ENCODE data around the gene PTPN1. TPM values are rescaled to one million over a fixed set of nuclear protein-coding genes. Genes with fewer than 3 reads are reported as not detected.
A peak's percentile ranks its signal among the peaks of the same experiment; 100 is the strongest.

Gene PTPN1
- total RNA-seq, 1 donor = 28.6 TPM

DNA sequence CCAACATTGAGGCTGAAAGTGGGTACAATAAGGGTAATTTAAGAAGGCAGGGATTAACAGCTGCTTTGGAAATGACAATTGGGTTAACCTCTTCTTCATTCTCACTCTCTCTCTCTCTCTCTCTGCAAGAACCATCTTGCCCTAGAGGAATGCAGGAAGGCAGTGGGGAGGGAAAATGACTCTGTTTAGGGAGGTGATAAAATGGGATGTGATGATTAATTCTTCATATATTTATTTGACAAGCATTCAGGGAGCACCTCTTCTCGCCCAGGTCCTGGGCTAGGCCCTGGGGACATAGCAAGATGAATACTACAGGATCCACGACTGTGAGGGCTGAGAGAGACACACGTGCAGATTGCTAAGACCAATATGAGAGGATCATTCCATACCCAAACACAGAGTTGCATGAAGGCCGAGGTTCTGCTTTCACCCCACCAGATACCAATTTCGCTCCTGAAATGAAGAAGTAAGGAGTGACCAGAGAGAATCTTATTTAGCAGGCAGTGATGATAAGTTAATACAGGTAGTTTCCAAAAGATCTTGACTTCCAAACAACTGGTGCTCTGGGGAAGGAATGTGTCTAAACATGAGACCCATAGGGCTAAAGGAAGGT lies 13.3 kb upstream of the PTPN1 start:
- Histone ChIP-seq H2AFZ (ENCODE audit: low read length) (peak overlapping the region; percentile 56), H3K4me1 (ENCODE audit: insufficient read depth, low read length) (peaks cover 34% of the 10 kb centered on the region), H3K27ac (ENCODE audit: low read depth, low read length) (peak overlapping the region; percentile 5), H3K4me2 (ENCODE audit: insufficient read depth, low read length) (peak overlapping the region; percentile 28), H4K20me1 (ENCODE audit: insufficient read depth, low read length) (no peaks in the 10 kb centered on the region), H3K27me3 (ENCODE audit: insufficient read depth, low read length) (no peaks in the 10 kb centered on the region), H3K79me2 (ENCODE audit: insufficient read depth, low read length) (no peaks in the 10 kb centered on the region), H3K9me3 (ENCODE audit: low read depth, low read length) (no peaks in the 10 kb centered on the region), H3K36me3 (ENCODE audit: insufficient read depth, low read length) (no peaks in the 10 kb centered on the region), H3K4me3 (ENCODE audit: insufficient read depth, low read length) (no peak overlapping the region)
- TF ChIP-seq, protein P1, sequence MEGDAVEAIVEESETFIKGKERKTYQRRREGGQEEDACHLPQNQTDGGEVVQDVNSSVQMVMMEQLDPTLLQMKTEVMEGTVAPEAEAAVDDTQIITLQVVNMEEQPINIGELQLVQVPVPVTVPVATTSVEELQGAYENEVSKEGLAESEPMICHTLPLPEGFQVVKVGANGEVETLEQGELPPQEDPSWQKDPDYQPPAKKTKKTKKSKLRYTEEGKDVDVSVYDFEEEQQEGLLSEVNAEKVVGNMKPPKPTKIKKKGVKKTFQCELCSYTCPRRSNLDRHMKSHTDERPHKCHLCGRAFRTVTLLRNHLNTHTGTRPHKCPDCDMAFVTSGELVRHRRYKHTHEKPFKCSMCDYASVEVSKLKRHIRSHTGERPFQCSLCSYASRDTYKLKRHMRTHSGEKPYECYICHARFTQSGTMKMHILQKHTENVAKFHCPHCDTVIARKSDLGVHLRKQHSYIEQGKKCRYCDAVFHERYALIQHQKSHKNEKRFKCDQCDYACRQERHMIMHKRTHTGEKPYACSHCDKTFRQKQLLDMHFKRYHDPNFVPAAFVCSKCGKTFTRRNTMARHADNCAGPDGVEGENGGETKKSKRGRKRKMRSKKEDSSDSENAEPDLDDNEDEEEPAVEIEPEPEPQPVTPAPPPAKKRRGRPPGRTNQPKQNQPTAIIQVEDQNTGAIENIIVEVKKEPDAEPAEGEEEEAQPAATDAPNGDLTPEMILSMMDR (IDR thresholded peaks at IDR 0.05; ENCODE audit: extremely low read depth, low read depth, low read length) = no peak
- DNase-seq (ENCODE audit: insufficient read length, low spot score, missing footprints) = no peak

DNA sequence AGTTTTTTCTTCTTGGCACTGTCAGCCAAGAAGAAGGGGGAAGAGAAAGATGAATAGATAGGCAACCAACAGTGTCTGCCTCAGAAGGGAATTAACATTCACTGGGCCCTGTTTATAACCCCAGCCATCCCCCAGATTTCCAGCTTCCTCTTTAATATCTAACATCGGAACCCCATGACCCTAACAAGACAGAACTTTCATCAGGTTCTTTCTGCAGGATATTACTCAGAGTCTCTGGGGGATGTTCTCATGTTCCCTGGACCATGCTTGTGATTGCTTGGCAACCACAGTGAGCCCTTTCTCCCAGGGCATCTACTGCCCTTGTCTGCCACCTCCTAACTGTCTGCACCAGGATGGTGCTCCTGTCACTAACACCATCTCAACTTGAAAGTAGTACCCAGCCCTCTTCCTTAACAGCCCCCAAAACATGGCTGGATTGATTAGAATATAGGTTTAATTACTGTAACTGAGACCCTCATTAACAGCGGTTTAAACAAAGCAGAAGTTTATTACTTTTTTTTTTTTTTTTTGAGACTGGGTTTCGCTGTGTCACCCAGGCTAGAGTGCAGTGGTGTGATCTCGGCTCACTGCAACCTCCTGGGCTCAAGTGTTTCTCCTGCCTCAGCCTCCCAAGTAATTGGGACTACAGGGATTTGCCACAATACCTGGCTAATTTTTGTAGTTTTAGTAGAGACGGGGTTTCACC lies 12.0 kb upstream of the PTPN1 start:
- peak; percentile 88 for DNase-seq (ENCODE audit: insufficient read length, low spot score, missing footprints)
- Histone ChIP-seq H3K27ac (ENCODE audit: low read depth, low read length) (peak overlapping the region; percentile 25), H3K79me2 (ENCODE audit: insufficient read depth, low read length) (no peaks in the 10 kb centered on the region), H4K20me1 (ENCODE audit: insufficient read depth, low read length) (no peaks in the 10 kb centered on the region), H3K4me2 (ENCODE audit: insufficient read depth, low read length) (no peak overlapping the region), H2AFZ (ENCODE audit: low read length) (peak overlapping the region; percentile 62), H3K4me1 (ENCODE audit: insufficient read depth, low read length) (peaks cover 29% of the 10 kb centered on the region), H3K4me3 (ENCODE audit: insufficient read depth, low read length) (no peak overlapping the region), H3K36me3 (ENCODE audit: insufficient read depth, low read length) (no peaks in the 10 kb centered on the region), H3K27me3 (ENCODE audit: insufficient read depth, low read length) (no peaks in the 10 kb centered on the region), H3K9me3 (ENCODE audit: low read depth, low read length) (no peaks in the 10 kb centered on the region)
- TF ChIP-seq, protein P1 (IDR thresholded peaks at IDR 0.05; ENCODE audit: extremely low read depth, low read depth, low read length) = no peak

DNA sequence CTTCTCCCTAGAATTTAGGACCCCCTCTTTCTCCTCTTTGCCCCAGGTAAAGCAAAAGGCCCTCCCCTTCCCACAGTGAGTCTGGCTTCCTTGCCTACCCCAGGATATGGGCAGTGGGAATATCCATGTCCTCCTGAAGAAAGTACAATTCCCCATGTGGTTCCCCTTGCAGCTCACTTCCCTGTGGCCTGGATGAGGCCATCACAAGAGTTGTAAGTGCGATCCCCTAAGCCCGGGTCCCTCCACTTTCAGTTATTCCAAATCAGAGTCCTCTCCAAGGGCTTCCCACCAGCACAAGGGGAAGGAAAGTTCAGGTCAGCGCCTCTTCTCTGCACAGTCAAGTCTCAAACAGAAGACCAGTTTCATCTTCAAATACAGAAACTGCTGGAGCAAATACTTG lies 10.2 kb upstream of the PTPN1 start:
- no peaks in the 10 kb centered on the region for H4K20me1 ChIP-seq (ENCODE audit: insufficient read depth, low read length)
- H3K4me1 ChIP-seq (ENCODE audit: insufficient read depth, low read length) = peaks cover 38% of the 10 kb centered on the region
- H3K9me3 ChIP-seq (ENCODE audit: low read depth, low read length) = no peaks in the 10 kb centered on the region
- H2AFZ ChIP-seq (ENCODE audit: low read length) = peak overlapping the region; percentile 13
- no peak overlapping the region for H3K4me2 ChIP-seq (ENCODE audit: insufficient read depth, low read length)
- H3K27ac ChIP-seq (ENCODE audit: low read depth, low read length) = no peak overlapping the region
- no peak for DNase-seq (ENCODE audit: insufficient read length, low spot score, missing footprints)
- H3K4me3 ChIP-seq (ENCODE audit: insufficient read depth, low read length) = no peak overlapping the region
- H3K27me3 ChIP-seq (ENCODE audit: insufficient read depth, low read length) = no peaks in the 10 kb centered on the region
- TF ChIP-seq, protein P1 (IDR thresholded peaks at IDR 0.05; ENCODE audit: extremely low read depth, low read depth, low read length) = no peak
- H3K36me3 ChIP-seq (ENCODE audit: insufficient read depth, low read length) = no peaks in the 10 kb centered on the region
- H3K79me2 ChIP-seq (ENCODE audit: insufficient read depth, low read length) = no peaks in the 10 kb centered on the region

DNA sequence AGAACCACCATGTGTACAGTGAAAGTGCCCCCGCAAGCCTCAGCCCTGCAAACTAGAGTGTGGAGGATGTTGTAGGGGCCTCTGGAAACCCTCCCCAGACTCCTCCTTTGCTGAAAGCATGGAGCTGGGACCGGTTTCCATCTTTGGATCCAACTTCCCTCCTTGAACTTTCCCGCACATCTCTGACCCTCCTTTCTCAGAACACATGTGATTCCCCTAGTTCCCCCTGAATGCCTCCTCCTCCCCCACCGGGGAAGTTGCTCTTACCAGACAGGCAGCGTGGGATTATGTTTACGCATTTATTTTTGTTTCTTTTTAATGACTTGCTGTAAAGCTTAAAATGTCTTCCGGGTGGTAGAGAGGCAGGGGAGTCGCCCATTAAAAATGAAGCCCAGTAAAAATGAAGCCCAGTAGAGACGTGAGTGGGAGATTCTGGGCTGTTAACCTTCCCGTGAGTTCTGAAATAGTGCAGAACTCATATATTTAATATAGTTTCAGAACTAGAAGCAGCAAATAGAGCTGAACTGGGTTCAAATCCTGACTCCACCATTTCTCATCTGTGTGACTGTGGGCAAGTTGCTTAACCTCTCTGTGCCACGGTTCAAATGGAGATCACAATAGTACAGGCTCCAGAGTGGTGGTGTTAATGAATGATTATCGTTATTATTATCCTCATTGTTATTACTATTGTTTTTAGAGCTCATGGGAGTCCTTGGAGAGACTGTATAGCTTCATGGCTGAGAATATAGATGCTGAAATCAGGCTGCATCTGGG lies 8.0 kb upstream of the PTPN1 start:
- DNase-seq (ENCODE audit: insufficient read length, low spot score, missing footprints) = no peak
- H3K27me3 ChIP-seq (ENCODE audit: insufficient read depth, low read length) = no peaks in the 10 kb centered on the region
- no peaks in the 10 kb centered on the region for H3K36me3 ChIP-seq (ENCODE audit: insufficient read depth, low read length)
- no peaks in the 10 kb centered on the region for H4K20me1 ChIP-seq (ENCODE audit: insufficient read depth, low read length)
- no peaks in the 10 kb centered on the region for H3K9me3 ChIP-seq (ENCODE audit: low read depth, low read length)
- H3K79me2 ChIP-seq (ENCODE audit: insufficient read depth, low read length) = no peaks in the 10 kb centered on the region
- H3K27ac ChIP-seq (ENCODE audit: low read depth, low read length) = no peak overlapping the region
- H2AFZ ChIP-seq (ENCODE audit: low read length) = peak overlapping the region; percentile 25
- TF ChIP-seq, protein P1 (IDR thresholded peaks at IDR 0.05; ENCODE audit: extremely low read depth, low read depth, low read length) = no peak
- peaks cover 30% of the 10 kb centered on the region for H3K4me1 ChIP-seq (ENCODE audit: insufficient read depth, low read length)
- H3K4me3 ChIP-seq (ENCODE audit: insufficient read depth, low read length) = no peak overlapping the region
- no peak overlapping the region for H3K4me2 ChIP-seq (ENCODE audit: insufficient read depth, low read length)

All from osteoblast (primary cell).